ENCODE data around the gene EPHB1.

Gene EPHB1

DNA sequence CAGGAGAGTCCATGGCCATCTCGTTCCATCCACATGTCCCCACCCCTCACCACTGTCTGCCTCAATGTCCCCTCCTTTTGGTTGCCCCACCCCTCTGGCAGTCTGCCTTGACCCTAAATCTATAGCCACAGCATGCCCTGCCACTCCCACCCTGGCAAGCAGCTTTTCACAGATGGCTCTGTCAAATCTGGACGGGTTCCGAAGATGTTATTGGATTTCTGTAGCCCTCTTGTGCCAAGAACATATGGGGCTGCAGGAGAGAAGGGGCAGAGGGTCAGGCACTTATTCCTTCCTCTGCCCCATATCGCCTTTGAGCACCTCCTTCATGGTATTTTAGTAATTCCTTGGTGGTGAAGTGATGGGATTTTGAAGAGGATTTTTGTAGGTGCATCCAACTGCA is 57.1 kb downstream of the EPHB1 start:
- no peak for DNase-seq

DNA sequence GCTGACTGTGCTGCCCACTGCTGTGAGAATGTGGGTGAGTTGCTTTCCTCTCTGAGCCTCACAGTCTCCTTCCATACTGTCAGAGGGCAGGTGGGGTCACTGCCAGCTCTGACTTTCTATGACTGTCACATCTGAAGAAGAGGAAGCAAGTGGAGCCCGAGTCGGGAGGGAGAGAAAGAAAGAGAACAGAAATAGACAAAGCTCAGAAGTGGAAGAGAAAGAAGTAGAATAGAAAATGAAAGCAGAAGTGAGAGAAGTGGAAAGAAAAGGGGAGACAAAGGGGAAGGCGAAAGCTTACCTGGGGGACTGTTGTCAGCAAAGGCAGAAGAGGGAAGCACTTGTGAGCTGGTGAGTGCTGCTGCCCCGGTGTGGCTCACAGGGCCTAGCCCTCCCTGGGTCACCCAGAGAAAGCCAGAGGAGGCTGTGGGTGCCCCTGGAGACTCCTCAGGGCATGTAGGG is 57.9 kb downstream of the EPHB1 start:
- DNase-seq = no peak

DNA sequence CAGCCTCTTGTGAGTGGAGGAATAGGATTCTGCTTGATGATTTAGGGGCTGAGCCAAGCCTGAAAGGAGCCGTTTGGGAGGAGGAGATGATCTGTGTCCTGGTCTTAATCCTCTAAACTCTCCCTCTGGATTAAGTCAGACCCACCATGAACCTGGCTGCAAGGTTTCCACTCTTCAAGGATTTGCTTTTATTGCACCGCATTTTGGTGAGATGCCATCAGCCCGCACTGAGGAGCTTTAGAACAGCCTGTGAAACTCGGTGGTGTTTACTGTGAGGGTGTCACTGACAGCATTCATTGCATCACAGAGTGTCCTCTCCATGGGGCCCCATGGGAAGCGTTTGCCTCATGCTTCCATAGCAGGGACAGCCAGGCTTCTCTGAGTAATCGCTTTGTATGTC is 59.2 kb downstream of the EPHB1 start:
- DNase-seq = no peak

DNA sequence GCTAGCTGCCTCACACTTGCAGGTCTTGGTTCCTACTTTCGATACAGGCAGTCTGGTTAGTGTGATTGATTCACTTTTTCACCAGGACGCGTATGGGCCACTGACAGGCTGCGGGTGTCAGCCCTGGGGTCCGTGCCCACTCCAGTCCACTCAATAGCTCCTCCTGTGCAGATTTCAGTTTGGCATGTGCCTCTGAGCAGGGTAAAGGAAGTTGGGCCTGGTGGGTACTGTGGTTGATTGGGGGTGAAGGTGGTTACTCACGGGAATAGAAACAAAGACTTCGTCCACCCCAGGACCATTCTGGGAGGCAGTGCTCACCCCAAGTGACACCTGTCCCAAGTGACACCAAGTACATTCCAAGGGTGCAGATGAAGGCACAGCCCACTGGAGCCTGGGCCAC is 62.3 kb downstream of the EPHB1 start:
- no peak for DNase-seq

DNA sequence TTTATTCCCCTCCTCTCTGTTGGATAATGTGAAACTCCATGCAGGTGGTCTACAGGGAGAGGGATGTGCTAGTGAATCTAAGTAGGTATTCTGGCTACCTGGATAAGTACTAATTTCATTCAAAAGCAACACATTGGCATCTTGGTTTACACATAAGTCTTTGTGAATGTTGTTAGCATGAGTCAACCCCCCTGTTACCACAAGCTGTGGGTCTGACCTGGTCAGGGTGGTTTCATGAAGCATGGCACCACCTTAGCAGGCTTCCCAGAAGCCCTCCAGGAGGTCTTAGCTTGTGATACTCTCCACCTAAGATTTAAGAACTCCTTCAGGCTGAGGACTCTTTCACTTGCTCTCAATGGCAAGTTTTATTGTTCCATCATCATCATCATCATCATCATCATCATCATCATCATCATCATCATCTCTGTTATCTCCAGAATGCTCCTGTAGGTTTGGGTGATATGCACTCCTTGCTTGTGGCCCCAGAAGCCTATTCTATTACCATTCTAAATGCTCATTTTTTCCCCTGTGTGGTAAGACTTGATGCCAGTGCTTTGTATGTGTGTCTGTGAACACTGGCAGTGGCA is 62.8 kb downstream of the EPHB1 start:
- no peak for DNase-seq

DNA sequence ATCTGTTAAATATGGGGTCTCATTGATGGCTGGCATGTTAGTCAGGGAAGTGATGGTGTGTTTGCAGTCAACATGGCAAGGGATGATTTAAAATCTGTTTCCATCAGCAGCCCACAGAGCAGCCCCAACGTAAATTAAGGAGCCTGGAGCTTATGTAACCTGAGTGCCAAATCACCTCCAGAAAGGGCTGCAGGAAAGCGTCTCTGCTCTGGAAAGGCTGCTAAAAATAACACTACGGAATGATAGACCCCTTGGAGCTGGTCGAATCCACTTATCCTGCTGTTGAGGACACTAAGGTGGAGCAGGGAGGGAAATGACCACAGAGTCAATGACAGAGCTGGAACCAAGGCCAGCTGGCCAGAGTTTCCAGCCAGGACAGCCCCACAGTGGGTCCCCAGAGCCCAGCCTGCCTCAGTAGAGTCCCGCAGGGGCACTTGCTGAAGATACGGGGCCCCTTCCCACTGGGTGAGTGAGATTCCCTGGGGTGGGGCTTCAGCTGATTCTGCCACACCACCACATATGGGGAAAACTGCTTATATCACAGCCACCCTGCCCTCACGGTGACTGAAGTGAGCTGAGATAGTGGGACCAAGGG is 63.5 kb downstream of the EPHB1 start:
- DNase-seq = no peak

DNA sequence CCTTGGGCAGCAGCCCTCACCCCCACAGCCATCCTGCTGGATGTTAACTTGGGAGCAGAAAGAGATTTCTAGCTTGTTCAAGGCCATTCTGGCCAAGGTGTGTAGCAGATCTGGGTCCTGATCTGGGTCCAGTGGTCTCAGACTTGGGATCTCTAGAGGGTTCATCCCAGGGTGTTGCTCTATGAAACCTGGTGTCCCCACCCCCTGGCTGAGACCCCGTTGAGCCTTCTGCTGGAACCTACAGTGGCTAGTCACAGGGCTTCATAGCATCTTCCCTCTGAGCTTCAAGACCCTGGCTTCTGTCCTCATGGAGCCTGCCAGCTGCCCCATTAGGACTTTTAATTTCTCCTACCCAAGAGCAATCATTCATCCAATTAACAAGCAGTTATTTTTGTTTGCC is 64.3 kb downstream of the EPHB1 start:
- DNase-seq = no peak

DNA sequence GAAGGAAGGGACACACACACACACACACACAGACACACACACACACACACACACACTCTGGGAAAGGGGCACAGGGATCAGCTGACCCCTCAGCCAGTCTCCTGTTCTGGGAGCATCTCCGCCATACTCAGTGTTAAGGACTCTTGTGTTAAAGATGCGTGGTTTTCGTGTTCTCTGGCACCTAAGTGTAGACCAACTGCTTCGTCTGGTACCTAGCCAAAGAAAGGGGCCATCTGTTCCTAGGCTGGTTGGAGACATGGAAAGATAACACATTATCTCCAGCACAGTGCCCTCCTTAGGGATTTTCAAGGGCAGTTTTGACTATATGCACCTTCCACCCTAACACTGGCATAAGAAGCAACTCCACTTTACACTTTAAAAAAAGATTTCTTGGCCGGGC is 65.1 kb downstream of the EPHB1 start:
- no peak for DNase-seq

DNA sequence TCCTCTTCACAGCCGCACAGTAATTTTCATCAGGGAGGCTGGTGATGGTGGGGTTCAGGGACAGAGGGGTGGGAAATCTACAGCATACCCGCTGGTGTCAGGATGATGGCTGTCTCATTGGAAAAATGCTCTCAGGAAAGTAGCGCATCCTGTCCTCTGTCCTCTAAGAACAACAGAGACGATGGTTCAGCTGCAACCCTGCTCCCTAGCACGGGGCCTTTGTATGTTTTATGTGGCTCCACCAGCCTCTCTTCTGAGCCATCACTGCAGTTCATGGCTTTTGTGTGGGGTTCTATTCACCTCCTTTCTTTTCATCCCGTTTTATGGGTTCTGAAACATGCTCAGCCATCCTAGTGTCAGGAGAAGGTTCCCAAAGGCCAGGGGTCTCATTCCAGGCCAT is 68.9 kb downstream of the EPHB1 start:
- DNase-seq = no peak

DNA sequence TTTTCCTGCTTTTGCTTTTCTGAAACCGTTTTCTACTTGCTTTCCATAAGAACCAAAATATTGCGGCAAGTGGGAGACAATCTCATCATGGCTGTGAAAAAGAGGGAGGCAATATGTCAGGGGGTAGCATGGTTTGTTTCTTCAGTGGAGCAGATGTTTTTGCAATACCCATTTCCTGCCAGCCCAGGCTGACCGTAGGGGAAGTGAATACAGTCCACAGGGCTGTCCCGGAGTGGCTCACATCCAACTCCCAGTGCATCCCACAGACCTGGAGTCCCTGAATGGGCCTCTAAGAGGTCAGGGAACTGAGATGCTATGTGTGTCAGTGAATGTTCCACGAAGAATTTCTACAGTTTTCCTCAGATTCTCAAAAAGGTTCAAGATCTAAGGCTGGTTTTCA is 69.6 kb downstream of the EPHB1 start:
- DNase-seq = peak; percentile 19

DNA sequence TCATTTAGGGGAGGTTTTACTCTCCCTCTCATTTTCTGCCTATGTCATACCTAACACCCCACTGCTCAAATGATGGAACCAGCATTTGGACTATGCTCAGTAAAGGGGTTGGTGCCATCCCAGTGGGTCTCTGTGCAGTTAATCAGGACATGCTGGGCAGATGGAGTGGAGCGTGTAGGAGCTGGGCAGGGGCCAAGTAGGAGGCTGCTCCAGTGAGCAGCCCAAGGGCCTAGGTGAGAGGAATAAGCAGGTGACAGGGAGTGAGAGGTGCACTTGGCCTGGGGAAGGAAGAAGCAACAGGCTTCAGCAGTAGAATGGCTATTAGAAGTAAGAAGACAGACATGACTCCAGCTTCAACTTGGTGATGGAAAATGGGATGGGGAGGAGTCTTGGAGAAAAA is 72.2 kb downstream of the EPHB1 start:
- DNase-seq = no peak

DNA sequence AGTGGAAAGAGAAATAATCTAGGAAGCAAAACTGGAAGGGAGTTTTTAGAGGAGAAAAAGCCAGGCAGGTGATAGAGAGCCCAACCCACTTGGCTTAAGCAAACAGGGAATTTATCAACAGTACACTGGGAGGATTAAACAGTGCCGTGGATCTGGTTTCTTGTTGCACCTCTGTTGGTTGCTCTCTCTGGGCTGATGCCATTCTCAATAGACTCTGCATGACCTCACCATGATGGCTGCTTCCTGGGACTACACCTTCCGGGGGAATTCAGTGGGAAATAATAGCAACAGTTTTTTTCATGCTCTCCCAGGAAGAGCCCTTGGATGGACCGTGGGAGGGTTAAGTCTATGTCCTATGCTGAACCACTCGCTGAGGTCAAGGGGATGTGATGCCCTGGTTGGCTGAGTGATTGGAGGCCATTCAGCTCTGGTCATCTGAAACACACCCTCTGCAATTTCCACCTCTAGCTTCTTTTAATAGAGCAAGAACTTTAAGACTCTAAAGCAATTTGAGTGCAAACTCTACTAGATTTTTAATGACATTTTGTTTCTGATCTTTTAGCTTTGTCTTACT is 74.2 kb downstream of the EPHB1 start:
- no peak for DNase-seq

DNA sequence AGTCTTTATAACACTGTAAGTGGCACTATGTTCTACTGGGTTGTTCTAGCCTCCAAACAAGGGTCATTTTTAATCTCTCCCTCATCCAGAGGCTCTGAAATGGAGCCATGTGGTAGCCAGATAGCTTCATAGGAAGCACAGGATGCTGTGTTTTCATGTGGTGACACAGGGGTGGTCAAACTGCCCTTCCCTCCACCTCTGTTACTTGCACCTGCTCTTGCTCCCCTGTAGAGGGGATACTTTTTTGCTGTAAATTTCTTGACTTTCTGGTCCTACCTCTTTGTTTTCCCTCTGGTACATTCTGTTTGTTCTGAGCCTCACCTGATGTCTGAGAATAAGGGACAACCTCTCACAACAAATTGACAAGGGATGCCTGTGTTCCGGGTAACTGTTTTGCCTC is 76.8 kb downstream of the EPHB1 start:
- DNase-seq = no peak

DNA sequence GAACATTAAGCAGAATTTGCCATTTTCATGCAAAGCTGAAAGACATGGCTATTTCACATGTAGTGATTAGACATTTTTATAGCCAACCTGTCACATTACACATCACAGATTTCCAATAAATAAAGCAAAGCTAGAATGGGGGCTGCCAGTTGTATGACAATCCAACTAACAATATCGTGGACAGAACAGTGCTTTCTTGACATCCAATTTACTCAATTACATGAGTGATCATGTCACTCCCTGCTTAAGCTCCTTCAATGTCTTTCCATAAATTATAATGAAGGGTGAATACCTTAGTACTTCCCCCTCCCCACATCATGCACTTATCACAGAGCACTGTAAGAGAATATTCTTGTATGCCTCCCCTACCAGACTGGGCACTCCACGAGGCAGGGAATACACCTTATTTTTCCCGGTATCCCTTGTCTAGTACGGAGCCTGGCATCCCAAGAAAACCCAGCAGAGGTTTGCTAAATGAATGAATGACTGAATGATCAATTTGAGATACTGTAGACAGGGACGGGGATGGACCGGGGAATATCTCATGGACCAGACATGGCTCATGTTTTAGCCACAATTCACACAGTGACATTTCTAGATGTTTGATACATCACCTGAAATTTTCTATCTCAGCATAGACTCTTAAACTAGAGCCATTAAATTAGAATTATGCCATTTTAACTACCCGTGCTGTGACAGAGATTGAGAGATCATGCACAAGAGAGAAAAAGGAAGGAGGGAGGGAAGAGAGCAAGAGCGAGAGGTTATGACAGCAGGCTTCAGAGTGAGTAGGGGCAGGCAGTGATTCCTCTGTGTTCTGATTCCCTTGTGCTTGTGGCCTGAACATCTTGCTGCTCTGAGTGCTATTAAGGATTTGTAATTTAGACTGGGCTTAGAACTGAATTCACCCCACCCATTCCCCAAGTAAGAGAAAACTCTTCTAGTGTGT is 77.7 kb downstream of the EPHB1 start:
- DNase-seq = no peak

DNA sequence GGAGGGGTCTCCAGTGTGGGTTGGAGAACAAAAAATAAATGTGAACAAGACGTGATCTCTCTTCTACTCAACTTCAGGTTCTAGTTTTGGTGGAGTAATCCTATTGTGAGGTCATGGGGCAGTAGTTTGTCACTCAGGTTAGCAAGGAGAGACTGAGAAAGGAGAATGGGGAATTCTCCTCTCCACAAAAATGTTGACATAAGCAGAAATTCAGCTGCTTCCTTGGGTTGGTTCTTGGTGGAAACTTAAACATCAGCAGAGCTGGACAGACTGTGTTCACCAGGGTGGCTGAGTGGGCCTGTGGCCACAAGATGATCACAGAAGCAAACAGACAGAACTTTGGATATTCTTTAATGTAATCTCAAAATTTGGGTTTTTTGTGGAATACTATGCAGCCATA is 78.7 kb downstream of the EPHB1 start:
- DNase-seq = no peak

DNA sequence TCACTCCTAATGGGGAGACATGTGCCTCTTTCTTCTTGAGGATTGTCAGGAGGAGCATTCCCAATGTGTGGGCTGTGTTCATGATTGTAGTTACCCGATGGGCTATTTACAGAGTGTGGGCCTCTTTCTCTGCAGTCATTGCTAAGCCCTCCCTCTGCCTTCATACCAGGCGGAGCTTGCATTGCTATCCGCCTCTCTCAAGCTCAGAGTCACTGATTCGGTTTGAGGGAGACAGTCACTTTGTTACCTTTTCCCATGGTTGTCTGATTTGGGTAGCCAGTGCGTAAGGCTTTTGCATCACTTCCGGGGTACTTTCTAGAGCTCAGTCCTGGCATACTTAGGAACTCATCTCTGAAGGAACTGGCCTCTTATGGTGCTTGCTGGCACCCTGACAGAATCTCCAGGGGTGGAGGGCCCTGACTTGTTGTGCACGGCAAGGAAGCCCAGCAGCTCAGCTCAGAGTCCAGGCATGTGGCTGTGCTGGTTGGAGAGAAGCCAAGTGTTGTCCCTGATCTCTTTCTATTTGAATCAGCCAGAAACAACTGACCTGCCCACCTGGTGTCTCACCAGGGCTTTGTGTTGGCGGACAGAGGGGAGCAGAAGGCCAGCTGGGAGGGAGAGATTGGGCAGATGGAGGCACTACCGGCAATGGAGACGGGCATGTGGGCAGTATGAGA is 79.8 kb downstream of the EPHB1 start:
- DNase-seq = peak; percentile 12

DNA sequence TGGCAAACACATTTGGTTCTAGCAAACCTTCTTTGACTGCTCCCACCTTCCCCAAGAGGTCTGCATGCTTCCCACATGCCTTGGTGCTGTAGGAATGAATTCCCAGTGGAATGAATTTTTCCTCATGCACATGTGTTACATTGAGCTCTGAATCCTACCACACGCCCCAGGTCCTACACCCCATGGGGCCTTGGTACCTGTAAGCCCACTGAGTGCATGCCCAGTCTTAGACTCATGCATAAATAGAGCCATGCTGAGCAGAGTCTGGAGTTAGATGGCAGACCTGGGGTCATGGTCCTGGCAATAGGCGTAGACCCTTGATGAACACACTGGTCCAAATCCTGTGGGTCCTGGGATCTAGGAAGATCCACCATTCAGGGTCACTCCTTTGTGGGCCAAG is 81.8 kb downstream of the EPHB1 start:
- DNase-seq = no peak

DNA sequence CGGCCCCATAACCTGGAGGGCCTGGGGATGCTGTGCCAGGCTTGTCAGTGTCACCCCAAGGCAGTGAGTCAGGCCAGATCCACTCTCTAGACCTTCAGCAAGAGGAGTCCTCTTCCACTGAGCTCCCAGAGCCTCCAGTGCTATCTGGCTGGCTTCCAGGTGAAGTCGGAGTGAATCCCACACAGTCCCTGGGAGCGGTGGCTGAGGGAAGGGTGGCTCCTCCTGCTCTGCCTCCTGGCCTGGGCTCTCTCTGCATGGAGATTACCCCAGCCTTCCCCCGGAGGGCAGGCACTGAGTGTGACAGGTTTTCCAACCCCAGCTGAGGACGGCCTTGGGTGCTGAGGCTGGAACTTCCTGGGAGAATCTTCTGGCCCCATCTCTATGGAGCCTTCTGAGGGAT is 82.7 kb downstream of the EPHB1 start:
- no peak for DNase-seq

DNA sequence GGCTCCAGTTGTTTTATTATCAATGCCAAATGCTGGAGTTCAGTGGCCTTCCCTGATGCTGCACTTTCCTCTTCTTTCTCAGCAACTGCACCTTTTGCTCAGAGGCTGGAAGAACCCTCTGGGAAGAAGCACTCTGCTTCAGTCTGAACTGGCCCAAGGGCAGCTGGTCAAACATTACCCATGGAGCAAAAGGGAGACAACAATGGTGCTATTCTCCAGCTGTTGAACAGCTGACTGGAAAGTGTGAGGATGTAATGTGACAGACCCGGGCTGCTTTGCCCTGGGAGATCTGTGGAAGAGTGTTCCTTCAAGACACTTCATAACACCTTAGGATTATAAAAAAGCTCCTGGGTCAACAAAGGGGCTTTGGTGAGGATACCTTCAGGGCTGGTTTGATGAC is 84.9 kb downstream of the EPHB1 start:
- DNase-seq = no peak

DNA sequence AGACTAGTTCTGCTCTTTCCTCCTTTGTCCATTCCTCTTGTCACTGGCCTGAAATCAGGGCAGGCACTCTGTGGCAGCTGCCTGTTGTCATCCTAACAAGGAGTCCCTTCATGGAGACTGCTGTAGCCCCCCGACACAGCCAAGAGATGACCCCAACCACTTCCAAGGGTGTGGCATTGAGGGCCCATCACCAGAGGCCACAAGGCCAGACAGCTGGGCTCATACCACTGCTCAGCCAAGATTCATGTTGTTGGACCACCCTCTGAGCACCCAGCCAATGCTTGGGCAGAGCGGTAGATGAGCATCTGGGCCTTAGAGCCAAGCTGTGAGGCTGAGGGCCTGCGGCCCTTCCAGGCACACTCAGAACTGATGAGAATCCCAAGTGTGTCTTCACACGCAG is 85.4 kb downstream of the EPHB1 start:
- no peak for DNase-seq

DNA sequence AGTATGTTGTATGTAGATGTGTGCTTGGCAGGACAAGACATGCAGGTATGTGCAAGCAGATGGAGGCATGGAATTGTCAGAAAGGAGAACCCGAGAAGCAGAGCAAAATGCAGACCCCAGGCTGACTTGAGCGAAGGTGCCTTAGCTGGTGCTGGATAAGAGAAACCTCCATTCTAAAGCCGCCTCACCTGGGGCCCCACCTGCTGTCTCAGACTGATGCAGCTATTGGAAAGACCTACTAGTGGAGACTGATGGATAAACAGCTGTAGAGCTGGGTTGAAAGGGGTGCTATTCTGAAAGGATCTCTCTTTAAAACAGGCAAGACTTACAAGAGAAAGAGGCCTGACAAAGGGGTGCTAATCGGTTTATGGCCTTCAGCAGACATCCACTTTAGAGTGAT is 86.2 kb downstream of the EPHB1 start:
- DNase-seq = no peak

DNA sequence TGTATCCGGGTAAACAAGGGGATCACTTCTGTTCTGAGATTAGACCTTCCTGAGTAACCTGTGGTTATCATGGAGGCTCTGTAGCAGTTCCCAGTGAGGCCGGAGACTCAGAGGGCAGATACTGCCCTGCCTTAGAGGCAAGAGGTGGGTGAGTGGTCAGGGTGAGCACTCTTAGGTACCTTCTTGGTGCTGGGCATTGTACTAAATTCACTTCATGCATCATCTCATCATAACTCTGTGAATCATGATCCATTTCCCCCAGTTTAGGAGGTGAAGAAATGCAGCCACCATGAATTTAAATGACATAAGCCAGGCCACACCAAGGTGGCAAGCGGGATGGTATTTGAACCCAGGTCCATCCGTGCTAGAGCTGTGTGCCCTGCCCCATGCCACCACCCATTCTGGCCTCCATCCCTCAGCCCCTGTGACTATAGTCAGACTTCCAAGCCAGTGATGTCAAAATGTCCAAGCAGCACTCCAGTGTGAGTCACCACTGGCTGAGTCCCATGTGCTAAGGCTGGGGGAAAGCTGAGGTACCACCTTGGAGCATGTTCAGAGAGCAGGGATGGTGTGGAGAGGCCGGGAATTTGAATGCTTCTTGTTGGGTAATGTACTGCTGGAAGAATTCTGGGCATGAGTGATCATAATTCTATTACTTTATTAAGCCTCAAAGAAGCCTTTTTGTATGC is 88.8 kb downstream of the EPHB1 start:
- peak; percentile 45 for DNase-seq
